DMS53 treated with DMSO at 0.1 percent for 48 hours (cell line): ENCODE measurements around the gene PAPOLA.

ENCODE experiments used
- DNase-seq: peaks from one replicate; lab custom pipeline; 2025; ENCODE audit not compliant: unreplicated experiment; lab: John Stamatoyannopoulos, UW

The PAPOLA gene

DNA sequence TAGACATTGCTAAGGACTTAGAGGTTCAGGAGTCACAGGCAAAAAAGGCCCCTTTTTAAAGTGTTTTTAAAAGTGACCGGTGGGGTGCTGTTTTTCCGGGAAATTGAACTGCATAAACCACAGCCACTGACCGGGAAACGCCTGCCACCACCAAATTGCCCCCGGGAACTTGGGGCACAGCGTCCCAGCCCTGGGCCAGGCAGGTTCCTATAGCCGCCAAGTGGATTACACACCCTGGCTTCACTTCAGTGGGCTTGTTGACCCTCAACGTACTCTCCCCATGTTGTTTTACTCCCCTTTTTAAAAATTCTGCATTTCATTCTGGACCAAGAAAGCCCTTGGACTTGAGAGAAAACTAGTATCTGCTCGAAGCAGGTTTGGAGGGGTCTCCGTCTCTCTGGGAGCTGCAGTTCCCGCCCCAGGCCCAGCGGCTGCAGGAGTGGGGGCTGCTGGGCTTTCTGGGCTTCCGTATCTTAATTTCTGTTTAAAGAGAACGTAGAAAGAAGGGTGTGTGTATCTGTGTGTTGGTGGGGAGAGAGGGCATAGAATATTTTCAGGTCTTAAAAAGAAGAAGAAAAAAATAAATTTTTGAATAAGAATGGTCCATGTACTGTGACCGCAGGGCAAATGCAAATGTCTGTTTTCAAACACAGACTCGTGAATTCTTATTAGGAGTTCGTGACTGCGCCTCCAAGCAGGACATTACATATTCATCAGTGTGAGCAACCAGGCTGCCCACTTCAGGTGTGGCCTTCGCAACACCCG lies 82.9 kb downstream of the PAPOLA start:
- DNase-seq = no peak

GRCh38 chr14:96585672-96586013 lies 83.5 kb downstream of the PAPOLA start:
- no peak for DNase-seq

- no peak for DNase-seq
These were observed 83.9 kb downstream of the PAPOLA start for GRCh38 chr14:96586056-96586455.

- no peak for DNase-seq
These were observed 85.0 kb downstream of the PAPOLA start for GRCh38 chr14:96586921-96587822.

GRCh38 chr14:96587823-96588385 lies 85.7 kb downstream of the PAPOLA start:
- DNase-seq = no peak

DNA sequence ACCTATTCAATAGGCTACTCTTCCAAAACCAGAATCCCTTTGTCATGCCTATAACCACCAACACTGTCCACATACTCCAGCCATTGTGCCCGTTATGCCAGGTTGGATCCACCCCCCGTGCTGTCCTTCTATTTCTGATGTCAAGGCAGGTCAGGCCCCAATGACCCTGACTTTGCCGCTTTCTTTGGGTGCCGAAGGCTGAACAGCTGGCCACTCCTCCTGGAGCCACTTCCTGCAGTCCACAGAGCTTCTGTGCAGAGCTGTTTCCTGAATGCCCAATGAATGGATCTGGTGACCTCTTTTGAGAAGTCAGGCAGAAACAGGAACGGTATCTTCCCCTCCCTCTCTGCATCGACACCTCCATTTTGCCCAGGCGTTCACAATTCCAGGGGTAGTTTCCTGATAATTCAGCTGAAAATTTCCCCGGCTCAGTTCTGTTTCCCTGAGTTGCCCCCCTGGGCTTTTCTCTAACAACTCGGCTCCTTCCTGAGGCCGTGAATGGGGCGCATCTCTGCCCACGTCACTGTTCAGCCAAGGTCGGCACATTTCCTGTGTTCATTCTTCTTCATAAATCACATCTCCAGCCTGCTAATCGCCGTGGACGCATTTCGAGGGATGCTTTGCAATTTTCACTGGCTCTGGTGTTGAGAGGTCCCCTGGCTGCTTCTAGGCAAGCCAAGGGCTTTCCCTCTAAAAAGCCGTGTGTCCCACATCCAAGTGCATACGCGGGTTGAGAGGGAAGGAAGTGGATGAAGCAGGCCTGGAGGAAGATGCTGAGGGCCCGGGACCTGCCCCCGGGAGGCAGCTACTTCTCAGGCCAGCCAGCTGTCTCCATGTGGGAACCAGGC lies 86.5 kb downstream of the PAPOLA start:
- no peak for DNase-seq

- DNase-seq = no peak
These were observed 87.4 kb downstream of the PAPOLA start for GRCh38 chr14:96589577-96589976.

GRCh38 chr14:96590190-96590864 lies 88.1 kb downstream of the PAPOLA start:
- no peak for DNase-seq

- DNase-seq = no peak
These were observed 90.6 kb downstream of the PAPOLA start for GRCh38 chr14:96592591-96593386.

- DNase-seq = no peak
These were observed 92.8 kb downstream of the PAPOLA start for GRCh38 chr14:96594961-96595360.

DNA sequence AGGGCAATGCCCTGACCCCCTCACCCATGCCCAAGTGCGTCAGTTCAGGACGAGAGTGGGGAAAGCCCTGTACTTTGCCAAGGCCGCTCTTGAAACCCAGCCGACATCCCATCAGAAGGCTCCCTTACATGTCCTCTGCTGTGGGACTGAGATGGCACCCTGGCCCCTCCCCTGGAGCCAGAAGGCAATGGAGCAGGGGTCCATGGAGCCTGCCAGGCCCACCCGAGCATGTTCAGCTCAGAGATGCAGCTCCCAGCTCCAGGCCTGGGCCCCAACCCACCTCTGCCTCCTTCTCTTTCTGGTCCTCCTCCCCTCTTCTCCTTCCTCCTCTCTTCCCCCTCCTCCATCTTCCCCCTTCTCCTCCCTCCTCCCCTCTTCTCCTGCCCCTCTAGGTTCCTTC lies 95.5 kb downstream of the PAPOLA start:
- DNase-seq = no peak

GRCh38 chr14:96598332-96598928 lies 96.2 kb downstream of the PAPOLA start:
- no peak for DNase-seq

- DNase-seq = no peak
These were observed 96.9 kb downstream of the PAPOLA start for GRCh38 chr14:96599076-96599475.

- no peak for DNase-seq
These were observed 100.0 kb downstream of the PAPOLA start for GRCh38 chr14:96602186-96602585.

- DNase-seq = no peak
These were observed 101.4 kb downstream of the PAPOLA start for GRCh38 chr14:96603350-96604255.

DNA sequence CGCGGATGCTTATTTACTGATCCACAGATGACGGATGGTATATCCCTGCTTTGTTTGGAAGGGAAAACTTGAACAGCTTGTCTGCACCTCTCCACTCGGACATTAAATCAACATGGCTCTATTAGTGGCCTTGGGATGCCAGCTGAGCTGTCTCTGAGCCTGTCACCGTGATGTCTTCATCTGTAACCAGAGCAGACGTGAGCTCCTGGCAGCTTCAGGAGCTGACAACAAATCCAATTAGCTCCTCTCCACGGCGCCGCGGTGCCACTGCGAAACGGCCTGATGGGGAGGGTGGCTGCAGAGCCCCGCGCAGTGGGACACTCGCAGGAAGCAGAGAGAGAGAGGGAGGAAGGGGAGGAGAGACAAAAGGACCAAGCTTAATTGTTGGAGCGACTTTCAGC lies 112.3 kb downstream of the PAPOLA start:
- DNase-seq = no peak

GRCh38 chr14:96616161-96616721 lies 114.1 kb downstream of the PAPOLA start:
- DNase-seq = no peak
